Fibroblast of mammary gland (primary cell): Measurements from ENCODE around the gene CEP97.
A peak's percentile ranks its signal among the peaks of the same experiment; 100 is the strongest.
"Not testable (repeated sequence)": the region's sequence is repeated elsewhere in the genome, so short reads cannot be mapped to it uniquely, and the experiment has no call there.

Experiments
- DNase-seq: peaks from one replicate; pipeline ENCODE4 v3.0.0-alpha.2; 2010; ENCODE audit warnings: low read depth
- H3K4me3 ChIP-seq: 2 replicates; pipeline ENCODE4 v1.5.1; 2011; ENCODE audit warnings: low read depth, mild to moderate bottlenecking, low read length, moderate library complexity; ENCODE audit not compliant: control insufficient read depth
- TF ChIP-seq, protein P1 (sequence below): conservative IDR thresholded peaks from 2 replicates; pipeline ENCODE4 v1.5.1; 2011; ENCODE audit warnings: low read depth, low read length, inconsistent platforms; ENCODE audit not compliant: control insufficient read depth, insufficient read depth

The CEP97 gene

DNA sequence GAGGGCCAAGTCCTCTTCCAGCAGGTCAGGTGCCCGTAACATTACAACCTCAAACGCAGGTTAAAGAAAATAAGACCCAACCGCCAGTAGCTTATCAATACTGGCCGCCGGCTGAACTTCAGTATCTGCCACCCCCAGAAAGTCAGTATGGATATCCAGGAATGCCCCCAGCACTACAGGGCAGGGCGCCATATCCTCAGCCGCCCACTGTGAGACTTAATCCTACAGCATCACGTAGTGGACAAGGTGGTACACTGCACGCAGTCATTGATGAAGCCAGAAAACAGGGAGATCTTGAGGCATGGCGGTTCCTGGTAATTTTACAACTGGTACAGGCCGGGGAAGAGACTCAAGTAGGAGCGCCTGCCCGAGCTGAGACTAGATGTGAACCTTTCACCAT is 30.9 kb upstream of the CEP97 start:
- peak; percentile 51 for DNase-seq
- TF ChIP-seq, protein P1, sequence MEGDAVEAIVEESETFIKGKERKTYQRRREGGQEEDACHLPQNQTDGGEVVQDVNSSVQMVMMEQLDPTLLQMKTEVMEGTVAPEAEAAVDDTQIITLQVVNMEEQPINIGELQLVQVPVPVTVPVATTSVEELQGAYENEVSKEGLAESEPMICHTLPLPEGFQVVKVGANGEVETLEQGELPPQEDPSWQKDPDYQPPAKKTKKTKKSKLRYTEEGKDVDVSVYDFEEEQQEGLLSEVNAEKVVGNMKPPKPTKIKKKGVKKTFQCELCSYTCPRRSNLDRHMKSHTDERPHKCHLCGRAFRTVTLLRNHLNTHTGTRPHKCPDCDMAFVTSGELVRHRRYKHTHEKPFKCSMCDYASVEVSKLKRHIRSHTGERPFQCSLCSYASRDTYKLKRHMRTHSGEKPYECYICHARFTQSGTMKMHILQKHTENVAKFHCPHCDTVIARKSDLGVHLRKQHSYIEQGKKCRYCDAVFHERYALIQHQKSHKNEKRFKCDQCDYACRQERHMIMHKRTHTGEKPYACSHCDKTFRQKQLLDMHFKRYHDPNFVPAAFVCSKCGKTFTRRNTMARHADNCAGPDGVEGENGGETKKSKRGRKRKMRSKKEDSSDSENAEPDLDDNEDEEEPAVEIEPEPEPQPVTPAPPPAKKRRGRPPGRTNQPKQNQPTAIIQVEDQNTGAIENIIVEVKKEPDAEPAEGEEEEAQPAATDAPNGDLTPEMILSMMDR, result peak; percentile 37
- H3K4me3 ChIP-seq, result not testable (repeated sequence)

DNA sequence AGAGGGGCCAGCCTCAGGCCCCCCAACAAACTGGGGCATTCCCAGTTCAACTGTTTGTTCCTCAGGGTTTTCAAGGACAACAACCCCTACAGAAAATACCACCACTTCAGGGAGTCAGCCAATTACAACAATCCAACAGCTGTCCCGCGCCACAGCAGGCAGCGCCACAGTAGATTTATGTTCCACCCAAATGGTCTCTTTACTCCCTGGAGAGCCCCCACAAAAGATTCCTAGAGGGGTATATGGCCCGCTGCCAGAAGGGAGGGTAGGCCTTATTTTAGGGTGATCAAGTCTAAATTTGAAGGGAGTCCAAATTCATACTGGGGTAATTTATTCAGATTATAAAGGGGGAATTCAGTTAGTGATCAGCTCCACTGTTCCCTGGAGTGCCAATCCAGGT is 29.6 kb upstream of the CEP97 start:
- DNase-seq, H3K4me3 ChIP-seq: not testable (repeated sequence)

DNA sequence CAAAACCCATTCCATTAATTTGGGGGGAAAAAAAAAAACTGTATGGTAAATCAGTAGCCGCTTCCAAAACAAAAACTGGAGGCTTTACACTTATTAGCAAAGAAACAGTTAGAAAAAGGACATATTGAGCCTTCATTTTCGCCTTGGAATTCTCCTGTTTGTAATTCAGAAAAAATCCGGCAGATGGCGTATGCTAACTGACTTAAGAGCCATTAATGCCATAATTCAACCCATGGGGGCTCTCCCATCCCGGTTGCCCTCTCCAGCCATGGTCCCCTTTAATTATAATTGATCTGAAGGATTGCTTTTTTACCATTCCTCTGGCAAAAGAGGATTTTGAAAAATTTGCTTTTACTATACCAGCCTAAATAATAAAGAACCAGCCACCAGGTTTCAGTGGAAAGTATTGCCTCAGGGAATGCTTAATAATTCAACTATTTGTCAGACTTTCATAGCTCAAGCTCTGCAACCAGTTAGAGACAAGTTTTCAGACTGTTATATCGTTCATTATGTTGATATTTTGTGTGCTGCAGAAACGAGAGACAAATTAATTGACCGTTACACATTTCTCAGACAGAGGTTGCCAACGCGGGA is 28.5 kb upstream of the CEP97 start:
- DNase-seq, result peak; percentile 52
- TF ChIP-seq, protein P1, result peak; percentile 39
- no peak overlapping the region for H3K4me3 ChIP-seq

DNA sequence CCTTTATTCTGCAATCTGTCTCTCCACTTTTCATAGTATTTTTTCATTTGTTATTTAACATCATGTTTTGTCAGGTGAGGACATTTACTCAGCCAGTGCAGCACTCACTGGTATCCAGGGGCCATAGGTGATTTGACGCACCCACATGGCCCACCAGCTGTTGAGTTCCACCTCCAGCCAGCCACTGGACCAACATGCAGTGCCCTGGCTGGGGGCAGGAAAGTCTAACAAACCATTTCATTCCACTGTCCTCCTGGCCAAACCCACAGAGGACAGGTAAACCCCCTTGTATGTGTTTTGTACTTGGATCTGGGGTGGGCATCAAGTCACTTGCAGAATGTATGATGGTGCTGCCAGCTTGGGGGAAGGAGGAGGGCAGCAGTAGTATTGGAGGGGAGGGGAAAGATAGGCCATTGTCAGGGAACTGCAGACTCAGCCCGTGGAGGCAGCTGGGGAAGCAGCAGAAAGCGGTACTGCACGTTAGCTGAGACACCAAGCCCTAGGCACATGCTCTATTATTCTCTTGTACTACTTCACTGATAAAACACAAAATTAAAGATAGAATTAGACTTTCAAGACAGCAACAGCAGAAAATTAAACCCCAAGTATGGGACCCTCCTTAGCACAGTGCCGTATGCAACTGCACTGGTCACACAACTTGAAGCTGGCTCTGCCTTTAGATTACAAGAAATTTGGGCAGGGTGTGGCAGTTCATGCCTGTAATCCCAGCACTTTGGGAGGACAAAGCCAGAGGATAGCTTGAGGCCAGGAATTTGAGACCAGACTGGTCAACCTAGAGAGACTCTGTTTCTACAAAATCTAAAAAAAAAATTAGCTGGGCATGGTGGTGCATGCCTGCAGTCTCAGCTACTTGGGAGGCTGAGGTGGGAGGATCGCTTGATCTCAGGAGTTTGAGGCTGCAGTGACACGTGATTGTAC is 22.4 kb upstream of the CEP97 start:
- no peak for DNase-seq
- no peak overlapping the region for H3K4me3 ChIP-seq
- TF ChIP-seq, protein P1, result no peak

DNA sequence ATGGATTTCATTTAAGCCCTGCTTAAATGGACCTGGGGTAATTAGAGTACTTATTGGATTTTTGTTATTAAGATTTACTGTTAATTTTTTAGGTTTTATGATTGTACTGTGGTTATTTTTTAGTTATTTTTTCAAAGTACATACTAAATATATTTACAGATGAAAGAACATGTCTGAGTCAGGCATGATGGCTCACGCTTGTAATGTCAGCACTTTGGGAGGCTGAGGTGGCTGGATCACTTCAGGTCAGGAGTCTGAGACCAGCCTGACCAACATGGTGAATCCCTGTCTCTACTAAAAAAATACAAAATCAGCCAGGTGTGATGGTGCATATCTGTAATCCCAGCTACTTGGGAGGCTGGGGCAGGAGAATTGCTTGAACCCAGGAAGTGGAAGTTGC is 21.7 kb upstream of the CEP97 start:
- TF ChIP-seq, protein P1, result no peak
- no peak overlapping the region for H3K4me3 ChIP-seq
- DNase-seq, result no peak

DNA sequence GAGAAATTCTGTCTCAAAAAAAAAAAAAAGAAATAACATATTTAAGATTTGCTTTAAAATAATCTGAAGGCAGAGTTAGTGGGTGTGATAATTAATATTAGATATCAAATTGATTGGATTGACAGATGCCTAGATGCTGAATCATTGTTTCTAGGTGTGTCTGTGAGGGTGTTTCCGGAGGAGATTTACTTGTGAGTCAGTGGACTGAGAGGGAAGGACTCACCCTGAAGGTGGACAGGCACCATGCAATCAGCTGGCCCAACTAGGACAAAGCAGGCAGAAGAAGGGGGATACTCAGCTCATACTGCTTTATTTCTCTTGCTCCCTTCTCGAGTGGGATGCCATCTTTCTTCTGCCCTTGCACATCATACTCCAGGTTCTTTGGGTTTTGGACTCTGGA is 21.2 kb upstream of the CEP97 start:
- TF ChIP-seq, protein P1, result no peak
- no peak for DNase-seq
- H3K4me3 ChIP-seq, result no peak overlapping the region

DNA sequence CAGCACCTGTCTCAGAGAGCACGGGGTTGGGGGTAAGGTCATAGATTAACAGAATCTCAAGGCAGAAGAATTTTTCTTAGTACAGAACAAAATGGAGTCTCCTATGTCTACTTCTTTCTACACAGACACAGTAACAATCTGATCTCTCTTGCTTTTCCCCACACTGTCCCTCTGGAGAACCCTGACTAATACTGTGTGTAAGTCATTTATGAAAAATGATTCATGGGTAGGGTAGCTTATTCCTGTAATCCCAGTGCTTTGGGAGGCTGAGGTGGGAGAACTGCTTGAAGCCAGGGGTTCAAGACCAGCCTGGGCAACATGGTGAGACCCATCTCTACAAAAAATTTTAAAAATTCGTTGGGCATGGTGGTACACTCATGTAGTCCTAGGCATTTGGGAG is 19.8 kb upstream of the CEP97 start:
- H3K4me3 ChIP-seq, result not testable (repeated sequence)
- DNase-seq, result peak; percentile 46
